Fibroblast of mammary gland (primary cell): ENCODE results near the gene APOBEC3G.
"Not testable (repeated sequence)": the region's sequence is repeated elsewhere in the genome, so short reads cannot be mapped to it uniquely, and the experiment has no call there.

ENCODE experiments used
- DNase-seq: peaks from one replicate; pipeline ENCODE4 v3.0.0-alpha.2; 2010; ENCODE audit warnings: low read depth
- H3K4me3 ChIP-seq: 2 replicates; pipeline ENCODE4 v1.5.1; 2011; ENCODE audit warnings: low read depth, mild to moderate bottlenecking, low read length, moderate library complexity; ENCODE audit not compliant: control insufficient read depth
- CTCF ChIP-seq: conservative IDR thresholded peaks from 2 replicates; pipeline ENCODE4 v1.5.1; 2011; ENCODE audit warnings: low read depth, low read length, inconsistent platforms; ENCODE audit not compliant: control insufficient read depth, insufficient read depth

The APOBEC3G gene

GRCh38 chr22:39039306-39040126 lies 37.6 kb upstream of the APOBEC3G start:
- no peak for DNase-seq
- no peak for TF ChIP-seq CTCF

GRCh38 chr22:39040155-39040537 lies 36.9 kb upstream of the APOBEC3G start:
- DNase-seq, H3K4me3 ChIP-seq: not testable (repeated sequence)

More at GRCh38 chr22:39039306-39040126, 37.6 kb upstream of the APOBEC3G start:
- no peak overlapping the region for H3K4me3 ChIP-seq

GRCh38 chr22:39040538-39041296 lies 36.4 kb upstream of the APOBEC3G start, which contains the start of gene APOBEC3F:
Gene APOBEC3F, plus strand, starts transcription at chr22:39040864. Its CDS starts 97 bp downstream, at chr22:39040961.
- H3K4me3 ChIP-seq: peak within 1 kb of the TSS; percentile 66
- DNase-seq: peak; percentile 49

- H3K4me3 ChIP-seq: no peak overlapping the region
- no peak for DNase-seq
- TF ChIP-seq CTCF: no peak
Measured at GRCh38 chr22:39041908-39042307, 35.2 kb upstream of the APOBEC3G start.

- H3K4me3 ChIP-seq, DNase-seq: not testable (repeated sequence)
Measured at GRCh38 chr22:39043063-39043462, 34.0 kb upstream of the APOBEC3G start.

- not testable (repeated sequence) for H3K4me3 ChIP-seq
Measured at GRCh38 chr22:39045136-39045535, 31.9 kb upstream of the APOBEC3G start.

GRCh38 chr22:39049486-39049885 lies 27.6 kb upstream of the APOBEC3G start:
- not testable (repeated sequence) for H3K4me3 ChIP-seq, DNase-seq

More at GRCh38 chr22:39045136-39045535, 31.9 kb upstream of the APOBEC3G start:
- not testable (repeated sequence) for DNase-seq

GRCh38 chr22:39051844-39052495 lies 25.1 kb upstream of the APOBEC3G start:
- not testable (repeated sequence) for H3K4me3 ChIP-seq, DNase-seq

GRCh38 chr22:39055658-39056057 lies 21.4 kb upstream of the APOBEC3G start:
- TF ChIP-seq CTCF: no peak
- DNase-seq: no peak
- no peak overlapping the region for H3K4me3 ChIP-seq

- not testable (repeated sequence) for DNase-seq
Measured at GRCh38 chr22:39061290-39061689, 15.8 kb upstream of the APOBEC3G start.

GRCh38 chr22:39061951-39062350 lies 15.1 kb upstream of the APOBEC3G start:
- not testable (repeated sequence) for H3K4me3 ChIP-seq, DNase-seq

More at GRCh38 chr22:39061290-39061689, 15.8 kb upstream of the APOBEC3G start:
- not testable (repeated sequence) for H3K4me3 ChIP-seq

GRCh38 chr22:39063904-39064303 lies 13.2 kb upstream of the APOBEC3G start:
- H3K4me3 ChIP-seq, DNase-seq: not testable (repeated sequence)

- not testable (repeated sequence) for H3K4me3 ChIP-seq, DNase-seq
Measured at GRCh38 chr22:39066442-39067276, 10.4 kb upstream of the APOBEC3G start.
